NOMO-1 (cell line): Measurements from ENCODE around the gene MED16.
"Not testable (repeated sequence)": the region's sequence is repeated elsewhere in the genome, so short reads cannot be mapped to it uniquely, and the experiment has no call there.

Experiments used
- DNase-seq, 2 experiments: peaks; one replicate each; lab custom pipeline; 2025; ENCODE audit not compliant: unreplicated experiment in 2 of 2; lab: John Stamatoyannopoulos, UW

Gene MED16

GRCh38 chr19:891421-892200 lies 1.4 kb downstream of the MED16 start:
- DNase-seq = not testable (repeated sequence)

DNA sequence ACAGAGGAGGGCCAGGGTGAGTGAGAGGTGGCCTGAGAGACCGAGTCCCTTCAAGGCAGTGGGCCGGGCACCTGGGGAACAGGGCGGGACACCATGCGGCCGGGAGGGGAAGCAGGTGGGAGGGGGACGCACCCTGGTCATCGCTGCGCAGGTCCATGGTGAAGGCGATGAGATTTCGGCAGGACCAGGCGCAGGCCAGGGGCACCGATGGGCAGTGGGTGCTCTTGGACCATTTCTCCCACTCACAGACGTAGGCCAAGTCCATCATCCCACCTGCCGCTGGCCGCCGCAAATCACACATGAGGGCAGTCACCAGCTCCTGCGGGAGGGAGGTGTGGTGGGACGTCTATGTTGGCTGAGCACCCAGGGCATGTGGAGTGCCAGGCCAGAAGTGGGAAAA lies 2.2 kb downstream of the MED16 start:
- no peak for DNase-seq

DNA sequence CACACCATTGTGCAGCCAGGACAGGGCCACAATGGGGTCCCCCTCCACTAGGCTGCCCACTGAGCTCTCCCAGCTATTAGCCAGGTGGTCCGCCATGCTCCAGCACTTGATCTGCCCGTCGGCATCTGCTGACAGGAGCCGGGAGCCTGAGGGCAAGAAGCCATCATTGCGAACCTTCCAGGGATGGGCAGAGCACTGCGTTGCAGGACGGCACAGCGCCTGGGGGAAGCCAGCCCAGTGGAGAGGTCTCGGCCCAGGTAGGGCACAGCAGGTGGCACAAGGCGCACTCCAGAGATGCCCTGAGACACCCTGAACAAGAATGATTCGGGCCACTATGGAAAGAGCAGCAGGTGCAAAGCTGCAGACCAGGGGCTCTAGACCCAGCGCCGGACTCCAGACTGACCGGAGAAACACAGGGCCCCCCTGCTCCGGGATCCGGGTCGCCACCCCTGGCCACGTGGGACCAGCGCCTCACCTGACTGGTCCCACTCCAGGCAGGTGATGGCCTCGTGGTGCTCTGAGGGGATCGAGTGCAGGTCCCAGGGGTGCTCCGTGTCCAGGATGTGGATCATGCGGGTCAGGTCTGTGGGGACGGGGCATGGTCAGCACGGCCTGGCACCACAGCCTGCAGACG lies 3.2 kb downstream of the MED16 start:
- no peak for DNase-seq

DNA sequence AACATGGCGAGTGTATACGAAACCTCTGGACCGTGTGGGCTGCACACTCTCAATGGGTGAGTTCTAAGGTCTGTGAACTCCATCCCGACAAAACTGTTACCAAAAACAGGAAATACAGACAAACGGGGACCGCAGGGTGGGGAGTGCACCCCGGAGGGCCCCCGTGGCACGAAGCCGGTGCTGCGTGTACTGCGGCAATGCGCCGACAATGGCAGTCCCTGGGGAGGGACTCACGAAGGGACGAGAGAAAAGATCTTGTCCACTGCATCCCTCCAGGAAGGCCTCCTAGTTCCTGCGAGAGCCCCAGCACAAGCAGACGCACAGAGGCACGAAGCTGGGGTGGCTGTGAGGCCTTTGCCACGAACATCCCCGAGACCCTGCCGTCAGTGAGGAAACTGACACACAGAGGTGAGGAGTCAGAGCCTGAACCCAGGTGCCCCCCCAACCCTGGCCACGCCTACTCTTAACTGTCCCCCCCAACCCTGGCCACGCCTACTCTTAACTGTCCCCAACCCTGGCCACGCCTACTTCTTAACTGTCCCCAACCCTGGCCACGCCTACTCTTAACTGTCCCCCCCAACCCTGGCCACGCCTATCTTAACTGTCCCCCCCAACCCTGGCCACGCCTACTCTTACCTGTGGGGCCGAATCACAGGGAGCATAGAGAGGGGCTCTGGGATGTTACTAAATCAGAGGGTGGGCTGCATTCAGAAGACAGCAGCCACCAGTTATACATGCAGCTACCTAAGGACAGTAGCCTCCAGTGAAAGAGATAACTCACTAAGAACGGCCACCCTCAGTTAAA lies 4.2 kb downstream of the MED16 start:
- no peak for DNase-seq

DNA sequence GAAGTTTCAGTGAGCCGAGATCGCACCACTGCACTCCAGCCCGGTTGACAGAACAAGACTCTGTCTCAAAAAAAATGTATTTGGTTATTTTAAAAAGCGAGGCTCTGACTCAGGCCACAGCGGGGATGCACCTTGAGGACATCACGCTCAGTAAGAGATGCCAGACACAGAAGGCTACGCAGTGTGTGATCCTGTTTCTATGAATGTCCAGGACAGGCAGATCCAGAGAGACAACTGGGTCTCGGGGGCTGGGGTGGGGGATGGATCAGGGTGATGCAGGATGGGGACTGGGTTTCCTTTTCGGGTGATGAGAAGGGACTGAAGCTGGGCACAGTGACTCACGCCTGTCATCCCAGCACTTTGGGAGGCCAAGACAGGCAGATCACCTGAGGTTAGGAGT lies 5.4 kb downstream of the MED16 start:
- no peak for DNase-seq

DNA sequence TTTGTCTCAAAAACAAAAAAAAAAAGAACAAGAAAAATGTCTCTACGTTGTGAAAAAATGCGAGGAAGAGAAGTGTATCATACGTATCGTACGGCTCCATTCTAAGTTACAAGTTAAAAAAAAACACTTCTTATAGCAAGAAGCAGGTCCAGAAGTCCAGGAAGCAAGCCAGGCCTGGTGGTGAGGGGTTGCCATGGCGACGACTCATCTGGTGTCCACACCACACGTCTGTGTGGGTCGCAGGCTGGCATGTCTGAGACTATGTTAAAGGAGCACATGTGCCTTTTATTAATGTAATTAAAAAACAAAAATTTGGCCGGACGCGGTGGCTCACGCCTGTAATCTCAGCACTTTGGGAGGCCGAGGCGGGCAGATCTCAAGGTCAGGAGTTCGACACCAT lies 5.9 kb downstream of the MED16 start:
- no peak for DNase-seq

GRCh38 chr19:885536-886224 lies 7.3 kb downstream of the MED16 start:
- no peak for DNase-seq

DNA sequence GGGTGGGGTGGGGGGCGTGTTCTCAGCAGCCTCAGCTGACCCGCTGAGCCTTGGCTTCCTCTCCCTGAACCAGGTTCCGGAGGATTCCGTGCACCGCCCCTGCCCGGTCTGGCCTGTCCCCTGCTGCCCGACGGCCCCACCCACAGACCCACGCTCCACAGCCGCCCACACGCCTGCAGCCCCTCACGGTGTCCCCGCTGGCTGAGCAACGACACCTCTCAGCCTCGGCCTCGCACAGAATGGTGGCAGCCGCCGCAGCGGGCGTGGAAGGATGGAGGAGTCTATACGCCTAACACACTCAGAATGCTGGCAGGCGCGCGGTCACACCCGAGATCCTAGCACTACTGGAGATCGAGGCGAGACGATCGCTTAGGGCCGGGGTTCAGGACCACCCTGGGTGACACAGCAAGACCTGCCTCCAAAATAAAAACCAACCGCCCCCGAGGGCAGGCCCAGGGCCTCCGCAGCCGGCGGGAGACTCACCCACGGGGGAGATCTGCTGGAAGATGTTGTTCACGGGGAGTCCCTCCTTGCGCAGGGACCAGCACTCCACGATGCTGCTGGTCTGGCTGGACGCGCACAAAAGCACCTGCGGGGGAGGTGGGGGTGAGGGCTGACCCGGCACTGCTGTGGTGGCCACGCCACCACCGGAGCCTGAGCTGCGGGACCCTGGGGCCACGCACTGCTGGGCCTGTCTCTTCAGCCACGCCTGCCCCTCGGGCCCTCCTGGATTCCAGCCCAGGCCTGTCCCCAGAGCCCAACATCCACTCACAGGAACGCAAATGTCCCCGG lies 8.4 kb downstream of the MED16 start:
- DNase-seq = no peak

- DNase-seq = no peak
Measured at GRCh38 chr19:883661-884211, 9.3 kb downstream of the MED16 start.

GRCh38 chr19:882871-883497 lies 10.0 kb downstream of the MED16 start:
- no peak for DNase-seq

GRCh38 chr19:881385-882071 lies 11.5 kb downstream of the MED16 start:
- DNase-seq = no peak

- DNase-seq = no peak
Measured at GRCh38 chr19:879711-880438, 13.1 kb downstream of the MED16 start.

GRCh38 chr19:878751-879561 lies 14.0 kb downstream of the MED16 start:
- DNase-seq = not testable (repeated sequence)

DNA sequence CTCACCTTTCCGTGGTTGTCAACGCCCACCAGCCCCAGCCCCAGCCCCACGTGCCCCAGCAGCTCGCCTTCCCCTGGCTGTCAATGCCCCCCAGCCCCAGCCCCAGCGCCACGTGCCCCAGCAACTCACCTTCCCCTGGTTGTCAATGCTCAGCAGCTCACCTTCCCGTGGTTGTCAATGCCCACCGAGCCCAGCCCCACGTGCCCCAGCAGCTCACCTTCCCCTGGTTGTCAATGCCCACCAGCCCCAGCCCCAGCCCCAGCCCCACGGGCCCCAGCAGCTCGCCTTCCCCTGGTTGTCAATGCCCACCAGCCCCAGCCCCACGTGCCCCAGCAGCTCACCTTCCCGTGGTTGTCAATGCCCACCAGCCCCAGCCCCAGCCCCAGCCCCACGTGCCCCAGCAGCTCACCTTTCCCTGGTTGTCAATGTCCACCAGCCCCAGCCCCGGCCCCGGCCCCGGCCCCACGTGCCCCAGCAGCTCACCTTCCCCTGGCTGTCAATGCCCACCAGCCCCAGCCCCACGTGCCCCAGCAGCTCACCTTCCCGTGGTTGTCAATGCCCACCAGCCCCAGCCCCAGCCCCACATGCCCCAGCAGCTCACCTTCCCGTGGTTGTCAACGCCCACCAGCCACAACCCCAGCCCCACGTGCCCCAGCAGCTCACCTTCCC lies 14.9 kb downstream of the MED16 start:
- not testable (repeated sequence) for DNase-seq

- no peak for DNase-seq
Measured at GRCh38 chr19:876780-877314, 16.1 kb downstream of the MED16 start.

DNA sequence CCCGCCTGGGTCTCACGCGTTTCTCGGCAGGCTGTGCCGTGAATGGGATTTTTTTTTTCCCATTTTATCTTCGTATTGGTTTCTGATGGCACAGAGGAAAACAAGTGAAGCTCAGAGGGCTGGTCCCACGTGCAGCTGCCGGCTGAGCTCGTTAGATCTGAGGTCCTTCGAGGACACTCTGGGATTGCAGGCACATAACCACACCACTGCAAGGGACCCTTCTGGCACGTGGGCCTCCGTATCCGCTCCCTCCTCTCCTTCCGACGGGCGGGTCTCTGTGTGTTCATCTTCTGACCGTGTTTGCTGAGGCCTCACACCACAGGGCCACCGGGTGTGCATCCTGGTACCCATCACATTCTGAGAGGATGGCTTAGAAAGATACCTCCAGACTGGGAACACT lies 16.9 kb downstream of the MED16 start:
- DNase-seq = no peak
